SK-N-SH treated with all-trans-retinoic acid at 6 μM for 48 hours (cell line): ENCODE results near the gene GTF2E1.

ENCODE experiments used
- ARNTL ChIP-seq: fragments of 450-650 bp; formaldehyde crosslinking; IDR thresholded peaks from 2 replicates; pipeline ENCODE4 v1.5.0; 2020; ENCODE audit warnings: low read depth, mild to moderate bottlenecking, moderate library complexity, borderline replicate concordance
- CSDC2 ChIP-seq: fragments of 250-450 bp; sonication (Bioruptor Pico); IDR thresholded peaks from 2 replicates; pipeline ENCODE4 v1.5.0; 2020; ENCODE audit warnings: mild to moderate bottlenecking, moderate library complexity
- ISL1 ChIP-seq: fragments of 250-450 bp; sonication (Bioruptor Pico); IDR thresholded peaks from 2 replicates; pipeline ENCODE4 v2.1.2; 2022; ENCODE audit warnings: mild to moderate bottlenecking, moderate library complexity
- OSR1 ChIP-seq: fragments of 250-450 bp; sonication (Bioruptor Pico); IDR thresholded peaks from 2 replicates; pipeline ENCODE4 v1.8.0; 2022; ENCODE audit warnings: moderate library complexity, mild to moderate bottlenecking, inconsistent platforms
- SNAI2 ChIP-seq: fragments of 250-450 bp; sonication (Bioruptor Pico); IDR thresholded peaks from 2 replicates; pipeline ENCODE4 v1.5.0; 2020; ENCODE audit warnings: mild to moderate bottlenecking, moderate library complexity
- TOX ChIP-seq: fragments of 250-450 bp; sonication (Bioruptor Pico); IDR thresholded peaks from 2 replicates; pipeline ENCODE4 v1.8.0; 2021; ENCODE audit warnings: mild to moderate bottlenecking, moderate library complexity, borderline replicate concordance
- ZFP3 ChIP-seq: fragments of 250-450 bp; sonication (Bioruptor Pico); IDR thresholded peaks from 2 replicates; pipeline ENCODE4 v1.5.0; 2020; ENCODE audit warnings: mild to moderate bottlenecking, moderate library complexity
- ZNF565 ChIP-seq: fragments of 450-650 bp; formaldehyde crosslinking; conservative IDR thresholded peaks from 2 replicates; pipeline ENCODE4 v1.5.0; 2020; ENCODE audit warnings: low read depth, mild to moderate bottlenecking, moderate library complexity
- ZNF70 ChIP-seq: fragments of 450-650 bp; formaldehyde crosslinking; IDR thresholded peaks from 2 replicates; pipeline ENCODE4 v1.5.0; 2020; ENCODE audit warnings: mild to moderate bottlenecking, moderate library complexity
- TF ChIP-seq, protein P1 (sequence below): fragments of 250-450 bp; sonication (Bioruptor Pico); IDR thresholded peaks from 2 replicates; pipeline ENCODE4 v1.5.1; 2020; ENCODE audit warnings: low read depth, mild to moderate bottlenecking, moderate library complexity
- TF ChIP-seq, protein P2 (sequence below): fragments of 250-450 bp; sonication (Bioruptor Pico); IDR thresholded peaks from 2 replicates; pipeline ENCODE4 v1.8.0; 2020; ENCODE audit warnings: mild to moderate bottlenecking, moderate library complexity, borderline replicate concordance
- TF ChIP-seq, protein P3 (sequence below): fragments of 250-450 bp; sonication (Bioruptor Pico); IDR thresholded peaks from 2 replicates; pipeline ENCODE4 v1.8.0; 2021; ENCODE audit warnings: low read depth, mild to moderate bottlenecking, moderate library complexity, borderline replicate concordance

DNA sequence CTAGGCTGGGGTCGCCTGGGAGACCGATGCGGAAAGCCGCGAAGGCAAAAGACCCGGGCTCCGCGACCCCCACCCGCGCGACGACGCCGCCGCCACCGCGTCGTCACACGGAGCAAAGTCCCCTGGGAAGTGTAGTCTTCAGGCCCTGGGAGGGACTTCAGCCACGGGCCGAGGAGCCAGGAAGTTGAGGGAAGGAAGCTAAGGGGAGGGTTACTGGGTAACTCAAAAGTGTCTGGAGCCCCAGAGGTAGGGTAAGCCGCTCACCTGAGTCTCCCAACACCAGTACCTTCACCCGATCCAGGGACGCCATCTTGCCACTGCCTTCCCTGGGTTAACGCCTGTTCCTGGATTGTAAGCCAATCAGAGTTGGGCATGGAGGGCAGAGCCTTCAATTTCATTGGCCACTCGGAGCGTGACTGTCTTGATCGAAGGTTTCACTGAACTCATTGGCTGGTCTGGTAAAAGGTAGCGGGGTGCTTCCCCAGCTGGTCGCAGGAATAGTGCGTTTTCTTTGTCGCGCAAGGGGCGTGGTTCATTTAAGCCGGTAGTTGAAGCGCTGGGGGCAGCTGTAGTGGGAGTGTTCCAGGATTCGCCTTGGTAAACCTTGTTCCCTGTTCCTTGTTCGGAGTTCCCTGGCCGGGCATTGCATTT lies at the start of gene GTF2E1, which contains the start of gene RABL3:
- TF ChIP-seq TOX = no peak
- TF ChIP-seq, protein P1, sequence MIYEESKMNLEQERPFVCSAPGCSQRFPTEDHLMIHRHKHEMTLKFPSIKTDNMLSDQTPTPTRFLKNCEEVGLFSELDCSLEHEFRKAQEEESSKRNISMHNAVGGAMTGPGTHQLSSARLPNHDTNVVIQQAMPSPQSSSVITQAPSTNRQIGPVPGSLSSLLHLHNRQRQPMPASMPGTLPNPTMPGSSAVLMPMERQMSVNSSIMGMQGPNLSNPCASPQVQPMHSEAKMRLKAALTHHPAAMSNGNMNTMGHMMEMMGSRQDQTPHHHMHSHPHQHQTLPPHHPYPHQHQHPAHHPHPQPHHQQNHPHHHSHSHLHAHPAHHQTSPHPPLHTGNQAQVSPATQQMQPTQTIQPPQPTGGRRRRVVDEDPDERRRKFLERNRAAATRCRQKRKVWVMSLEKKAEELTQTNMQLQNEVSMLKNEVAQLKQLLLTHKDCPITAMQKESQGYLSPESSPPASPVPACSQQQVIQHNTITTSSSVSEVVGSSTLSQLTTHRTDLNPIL (CRISPR knock-in tag) = no peak
- no peak for TF ChIP-seq ZFP3 (CRISPR knock-in tag)
- TF ChIP-seq, protein P2, sequence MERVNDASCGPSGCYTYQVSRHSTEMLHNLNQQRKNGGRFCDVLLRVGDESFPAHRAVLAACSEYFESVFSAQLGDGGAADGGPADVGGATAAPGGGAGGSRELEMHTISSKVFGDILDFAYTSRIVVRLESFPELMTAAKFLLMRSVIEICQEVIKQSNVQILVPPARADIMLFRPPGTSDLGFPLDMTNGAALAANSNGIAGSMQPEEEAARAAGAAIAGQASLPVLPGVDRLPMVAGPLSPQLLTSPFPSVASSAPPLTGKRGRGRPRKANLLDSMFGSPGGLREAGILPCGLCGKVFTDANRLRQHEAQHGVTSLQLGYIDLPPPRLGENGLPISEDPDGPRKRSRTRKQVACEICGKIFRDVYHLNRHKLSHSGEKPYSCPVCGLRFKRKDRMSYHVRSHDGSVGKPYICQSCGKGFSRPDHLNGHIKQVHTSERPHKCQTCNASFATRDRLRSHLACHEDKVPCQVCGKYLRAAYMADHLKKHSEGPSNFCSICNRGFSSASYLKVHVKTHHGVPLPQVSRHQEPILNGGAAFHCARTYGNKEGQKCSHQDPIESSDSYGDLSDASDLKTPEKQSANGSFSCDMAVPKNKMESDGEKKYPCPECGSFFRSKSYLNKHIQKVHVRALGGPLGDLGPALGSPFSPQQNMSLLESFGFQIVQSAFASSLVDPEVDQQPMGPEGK (CRISPR knock-in tag) = no peak
- no peak for TF ChIP-seq CSDC2 (CRISPR knock-in tag)
- TF ChIP-seq, protein P3, sequence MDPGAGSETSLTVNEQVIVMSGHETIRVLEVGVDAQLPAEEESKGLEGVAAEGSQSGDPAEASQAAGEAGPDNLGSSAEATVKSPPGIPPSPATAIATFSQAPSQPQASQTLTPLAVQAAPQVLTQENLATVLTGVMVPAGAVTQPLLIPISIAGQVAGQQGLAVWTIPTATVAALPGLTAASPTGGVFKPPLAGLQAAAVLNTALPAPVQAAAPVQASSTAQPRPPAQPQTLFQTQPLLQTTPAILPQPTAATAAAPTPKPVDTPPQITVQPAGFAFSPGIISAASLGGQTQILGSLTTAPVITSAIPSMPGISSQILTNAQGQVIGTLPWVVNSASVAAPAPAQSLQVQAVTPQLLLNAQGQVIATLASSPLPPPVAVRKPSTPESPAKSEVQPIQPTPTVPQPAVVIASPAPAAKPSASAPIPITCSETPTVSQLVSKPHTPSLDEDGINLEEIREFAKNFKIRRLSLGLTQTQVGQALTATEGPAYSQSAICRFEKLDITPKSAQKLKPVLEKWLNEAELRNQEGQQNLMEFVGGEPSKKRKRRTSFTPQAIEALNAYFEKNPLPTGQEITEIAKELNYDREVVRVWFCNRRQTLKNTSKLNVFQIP (CRISPR knock-in tag) = no peak
- TF ChIP-seq OSR1 = no peak
- no peak for TF ChIP-seq SNAI2 (CRISPR knock-in tag)
- TF ChIP-seq ARNTL = no peak
- no peak for TF ChIP-seq ZNF70 (CRISPR knock-in tag)
- no peak for TF ChIP-seq ISL1
- no peak for TF ChIP-seq ZNF565 (CRISPR knock-in tag)
